IPS-20b (cell line): Measurements from ENCODE around the gene PDCD10.
A peak's percentile ranks its signal among the peaks of the same experiment; 100 is the strongest.

Experiments
- H3K27ac ChIP-seq: one replicate; pipeline ENCODE4 v1.5.1; 2013; ENCODE audit warnings: low read length
- H3K27me3 ChIP-seq: 2 replicates; pipeline ENCODE4 v1.6.1; 2013; ENCODE audit warnings: mild to moderate bottlenecking, low read length, inconsistent platforms; ENCODE audit not compliant: insufficient read depth
- H3K36me3 ChIP-seq: 2 replicates; pipeline ENCODE4 v1.6.1; 2013; ENCODE audit warnings: low read depth, mild to moderate bottlenecking, inconsistent platforms, low read length, moderate library complexity; ENCODE audit not compliant: insufficient read depth
- H3K4me1 ChIP-seq: 2 replicates; pipeline ENCODE4 v1.6.1; 2013; ENCODE audit warnings: mild to moderate bottlenecking, control low read depth, inconsistent platforms, low read length, moderate library complexity; ENCODE audit not compliant: insufficient read depth
- H3K4me3 ChIP-seq: 2 replicates; pipeline ENCODE4 v1.5.1; 2013; ENCODE audit warnings: mild to moderate bottlenecking, low read length, inconsistent platforms
- H3K9ac ChIP-seq: 2 replicates; pipeline ENCODE4 v1.6.1; 2013; ENCODE audit warnings: low read depth, mild to moderate bottlenecking, inconsistent platforms, low read length, moderate library complexity
- H3K9me3 ChIP-seq: 2 replicates; pipeline ENCODE4 v1.6.1; 2013; ENCODE audit warnings: mild to moderate bottlenecking, low read depth, low read length, inconsistent platforms; ENCODE audit not compliant: insufficient read depth

PDCD10 gene

GRCh38 chr3:167749728-167750127 lies 15.0 kb upstream of the PDCD10 start:
- Histone ChIP-seq H3K36me3 (no peaks in the 10 kb centered on the region), H3K27ac (no peak overlapping the region), H3K9ac (no peak overlapping the region), H3K9me3 (no peaks in the 10 kb centered on the region), H3K4me3 (no peak overlapping the region), H3K27me3 (no peaks in the 10 kb centered on the region), H3K4me1 (no peaks in the 10 kb centered on the region)

- Histone ChIP-seq H3K4me1 (no peaks in the 10 kb centered on the region), H3K9me3 (no peaks in the 10 kb centered on the region), H3K27me3 (no peaks in the 10 kb centered on the region), H3K36me3 (no peaks in the 10 kb centered on the region), H3K27ac (no peak overlapping the region), H3K4me3 (no peak overlapping the region), H3K9ac (no peak overlapping the region)
Observed at GRCh38 chr3:167749209-167749608, 14.5 kb upstream of the PDCD10 start.

GRCh38 chr3:167743799-167744198 lies 9.1 kb upstream of the PDCD10 start:
- Histone ChIP-seq H3K27me3 (no peaks in the 10 kb centered on the region), H3K9ac (no peak overlapping the region), H3K36me3 (no peaks in the 10 kb centered on the region), H3K27ac (no peak overlapping the region), H3K4me3 (no peak overlapping the region), H3K4me1 (no peaks in the 10 kb centered on the region), H3K9me3 (no peaks in the 10 kb centered on the region)

GRCh38 chr3:167742338-167742737 lies 7.6 kb upstream of the PDCD10 start:
- H3K4me3 ChIP-seq = no peak overlapping the region
- no peaks in the 10 kb centered on the region for H3K9me3 ChIP-seq
- H3K27me3 ChIP-seq = no peaks in the 10 kb centered on the region
- no peak overlapping the region for H3K9ac ChIP-seq
- no peaks in the 10 kb centered on the region for H3K36me3 ChIP-seq
- no peaks in the 10 kb centered on the region for H3K4me1 ChIP-seq
- no peak overlapping the region for H3K27ac ChIP-seq

- H3K4me3 ChIP-seq = no peak overlapping the region
- no peak overlapping the region for H3K27ac ChIP-seq
- peaks cover 4% of the 10 kb centered on the region; the same call in 1 of the 2 replicates for H3K4me1 ChIP-seq
- H3K27me3 ChIP-seq = 0 out of 2 replicates have a peak, but pooled peaks cover 4% of the 10 kb centered on the region
- H3K36me3 ChIP-seq = no peaks in the 10 kb centered on the region
- no peaks in the 10 kb centered on the region for H3K9me3 ChIP-seq
- no peak overlapping the region for H3K9ac ChIP-seq
Observed at GRCh38 chr3:167740961-167741587, 6.4 kb upstream of the PDCD10 start.

GRCh38 chr3:167739190-167739810 lies 4.6 kb upstream of the PDCD10 start:
- Histone ChIP-seq H3K27me3 (0 out of 2 replicates have a peak, but pooled peaks cover 4% of the 10 kb centered on the region), H3K36me3 (no peaks in the 10 kb centered on the region), H3K27ac (no peak overlapping the region), H3K4me1 (peaks cover 4% of the 10 kb centered on the region; the same call in 1 of the 2 replicates), H3K9me3 (no peaks in the 10 kb centered on the region), H3K4me3 (no peak overlapping the region), H3K9ac (0 out of 2 replicates have a peak overlapping the region, but pooled peaks have one; percentile 10)

GRCh38 chr3:167738037-167738436 lies 3.3 kb upstream of the PDCD10 start:
- no peaks in the 10 kb centered on the region for H3K36me3 ChIP-seq
- H3K9ac ChIP-seq = no peak overlapping the region
- H3K4me1 ChIP-seq = peaks cover 7% of the 10 kb centered on the region
- no peak overlapping the region for H3K27ac ChIP-seq
- no peaks in the 10 kb centered on the region for H3K9me3 ChIP-seq
- H3K4me3 ChIP-seq = no peak overlapping the region
- H3K27me3 ChIP-seq = 0 out of 2 replicates have a peak, but pooled peaks cover 4% of the 10 kb centered on the region

- 0 out of 2 replicates have a peak, but pooled peaks cover 4% of the 10 kb centered on the region for H3K27me3 ChIP-seq
- H3K27ac ChIP-seq = no peak overlapping the region
- no peaks in the 10 kb centered on the region for H3K9me3 ChIP-seq
- H3K9ac ChIP-seq = no peak overlapping the region
- H3K4me1 ChIP-seq = peaks cover 15% of the 10 kb centered on the region
- no peaks in the 10 kb centered on the region for H3K36me3 ChIP-seq
- peak overlapping the region; percentile 96; the same call in 1 of the 2 replicates for H3K4me3 ChIP-seq
Observed at GRCh38 chr3:167736997-167737396, 2.3 kb upstream of the PDCD10 start.

GRCh38 chr3:167736264-167736787 lies 1.6 kb upstream of the PDCD10 start:
- no peak overlapping the region for H3K27ac ChIP-seq
- H3K4me3 ChIP-seq = peak overlapping the region; percentile 96
- H3K27me3 ChIP-seq = 0 out of 2 replicates have a peak, but pooled peaks cover 4% of the 10 kb centered on the region
- H3K9me3 ChIP-seq = no peaks in the 10 kb centered on the region
- H3K4me1 ChIP-seq = peaks cover 15% of the 10 kb centered on the region
- no peaks in the 10 kb centered on the region for H3K36me3 ChIP-seq
- peak overlapping the region; percentile 81; the same call in 1 of the 2 replicates for H3K9ac ChIP-seq

GRCh38 chr3:167735233-167736138 lies 794 bp upstream of the PDCD10 start, which contains the start of gene SERPINI1:
SERPINI1 (plus strand) TSS chr3:167735721; CDS start chr3:167789129, 53,408 bp downstream.
- H3K4me3 ChIP-seq = peak within 1 kb of the TSS; percentile 96
- H3K27me3 ChIP-seq = 0 out of 2 replicates have a peak, but pooled peaks cover 4% of the 10 kb centered on the region
- H3K36me3 ChIP-seq = no peaks in the 10 kb centered on the region
- H3K4me1 ChIP-seq = peaks cover 15% of the 10 kb centered on the region
- peak within 1 kb of the TSS; percentile 80 for H3K27ac ChIP-seq
- H3K9ac ChIP-seq = peak within 1 kb of the TSS; percentile 92
- H3K9me3 ChIP-seq = no peaks in the 10 kb centered on the region

- peak overlapping the region; percentile 96 for H3K4me3 ChIP-seq
- H3K4me1 ChIP-seq = peaks cover 22% of the 10 kb centered on the region
- H3K9me3 ChIP-seq = no peaks in the 10 kb centered on the region
- H3K27me3 ChIP-seq = 0 out of 2 replicates have a peak, but pooled peaks cover 4% of the 10 kb centered on the region
- H3K36me3 ChIP-seq = no peaks in the 10 kb centered on the region
- H3K27ac ChIP-seq = peak overlapping the region; percentile 74
- peak overlapping the region; percentile 92; the same call in 1 of the 2 replicates for H3K9ac ChIP-seq
Observed at GRCh38 chr3:167733961-167734497, 663 bp downstream of the PDCD10 start.
